NCI-H187 (cell line): ENCODE data around the gene MED23.

Experiments
- DNase-seq, 2 experiments: peaks; one replicate each; lab custom pipeline; 2025; lab: John Stamatoyannopoulos, UW

The MED23 gene

DNA sequence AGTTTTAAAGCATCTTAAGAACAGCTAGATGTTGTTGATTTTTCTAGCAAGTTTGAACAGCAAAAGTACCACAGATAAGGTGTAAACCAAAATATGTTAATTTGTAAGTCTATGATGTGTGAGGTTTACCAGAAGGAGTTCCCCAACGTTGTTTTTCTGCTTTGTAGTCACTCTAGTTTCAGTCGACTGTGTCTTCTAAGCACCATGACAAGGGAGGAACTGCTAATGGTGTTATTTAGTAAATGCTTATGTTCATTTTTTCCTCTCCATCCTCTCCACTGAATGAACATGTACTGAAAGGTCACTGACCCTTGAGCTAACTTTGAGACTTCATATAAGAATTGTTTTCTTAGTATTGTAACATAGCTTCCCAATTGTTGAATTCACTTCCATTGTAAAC, 12.1 kb upstream of the MED23 start:
- no peak for DNase-seq

DNA sequence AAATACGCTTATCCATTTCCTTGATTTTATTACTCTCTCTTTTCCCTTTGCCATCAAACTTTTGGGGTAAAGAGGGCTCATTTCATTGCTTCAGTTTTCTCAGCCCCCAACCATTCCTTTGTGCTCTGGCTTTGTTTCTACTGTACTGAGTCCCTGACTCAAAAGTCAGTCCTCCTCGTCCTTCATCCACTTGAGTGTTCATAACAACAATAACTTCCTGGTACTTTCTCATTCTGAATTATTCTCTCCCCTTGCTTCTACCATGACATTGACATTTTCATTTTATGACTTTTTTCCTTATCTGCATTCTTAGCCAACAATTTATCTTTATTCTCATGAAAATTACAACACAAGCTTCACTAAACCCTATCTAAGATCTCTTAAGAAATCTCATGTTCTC, 10.0 kb upstream of the MED23 start:
- DNase-seq: no peak

DNA sequence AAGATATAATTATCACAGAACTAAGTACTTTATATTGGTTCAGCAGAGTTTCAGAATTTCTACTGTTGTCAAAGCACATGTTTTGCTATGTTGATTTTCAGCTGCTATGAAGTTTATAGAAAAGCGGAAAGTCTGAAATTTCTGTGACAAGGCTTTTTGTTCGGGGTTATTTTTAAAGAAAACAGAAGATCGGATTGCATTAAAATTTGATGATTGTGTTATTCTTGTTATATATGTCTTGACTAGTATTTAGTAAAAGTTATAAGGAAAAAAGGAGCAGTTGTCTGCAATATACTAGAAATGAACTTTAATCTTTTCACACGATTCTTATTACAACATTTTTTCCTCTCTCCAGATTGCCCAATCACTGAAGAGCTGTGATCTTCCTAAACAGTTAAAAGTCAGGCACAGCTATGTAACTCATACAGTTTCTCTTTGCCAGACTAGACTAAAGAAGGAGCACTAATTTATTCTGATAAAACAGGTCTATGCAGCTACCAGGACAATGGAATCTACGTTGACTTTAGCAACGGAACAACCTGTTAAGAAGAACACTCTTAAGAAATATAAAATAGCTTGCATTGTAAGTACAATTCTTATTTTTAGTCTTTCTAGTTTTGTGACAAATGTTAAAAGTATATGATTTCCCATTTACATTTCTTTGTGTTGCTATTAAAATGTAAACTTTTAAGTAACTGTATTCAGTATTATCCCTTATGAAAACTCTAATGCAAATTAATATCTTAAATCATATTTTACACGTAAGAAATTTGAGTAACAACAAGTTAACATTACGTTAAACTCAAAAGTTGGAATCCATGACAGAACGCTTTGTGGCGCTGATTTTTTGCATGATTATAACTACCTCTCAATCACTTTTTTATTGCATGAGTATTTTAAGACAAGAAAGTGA, 9.1 kb upstream of the MED23 start, which contains the start of gene ENPP3:
TSS of gene ENPP3 (plus strand) at position 423 of the 913 bp plus-strand sequence. CDS start at position 506, 83 bp downstream.
- no peak for DNase-seq

DNA sequence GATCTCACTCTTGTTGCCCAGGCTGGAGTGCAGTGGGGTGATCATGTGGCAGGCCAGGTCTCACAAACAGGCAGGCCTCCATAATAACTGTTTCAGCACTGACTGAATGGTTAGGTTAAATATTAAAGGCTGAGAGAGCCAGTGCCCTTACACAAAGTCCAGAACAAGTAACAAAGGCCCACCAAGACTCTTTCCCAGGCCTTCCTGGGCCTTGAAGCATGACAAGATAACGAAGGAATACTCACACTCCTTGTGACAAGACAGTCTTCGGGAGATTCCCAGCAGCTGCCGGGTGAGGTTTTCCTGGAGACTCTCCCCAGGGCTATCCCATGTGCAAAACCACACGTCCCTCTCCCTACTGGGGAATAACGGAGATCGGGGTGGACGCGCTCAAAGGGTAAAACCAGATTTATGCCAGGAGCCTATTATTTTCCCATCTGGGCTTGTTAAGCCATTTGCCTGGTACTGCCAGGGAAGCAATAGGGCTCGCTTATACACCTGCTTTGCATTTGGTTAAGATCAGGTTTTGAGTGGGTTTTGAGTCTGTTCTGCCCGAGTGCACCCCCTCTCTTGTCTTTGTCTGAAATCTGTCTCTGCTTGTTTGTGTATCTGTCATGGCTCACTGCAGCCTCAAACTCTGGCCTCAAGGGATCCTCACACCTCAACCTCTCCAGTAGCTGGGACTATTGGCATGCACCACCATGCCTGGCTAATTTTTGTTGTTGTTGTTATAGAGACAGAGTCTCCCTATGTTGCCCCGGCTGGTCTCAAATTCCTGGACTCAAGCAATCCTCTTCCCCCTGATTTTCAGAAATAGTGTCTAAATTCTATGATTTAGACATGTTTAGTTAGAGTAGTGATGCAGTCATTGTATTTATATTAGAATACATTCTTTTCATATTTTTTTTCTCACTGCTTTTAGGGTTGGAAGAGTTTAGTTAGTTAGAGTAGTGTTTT, 7.6 kb upstream of the MED23 start:
- DNase-seq: no peak

DNA sequence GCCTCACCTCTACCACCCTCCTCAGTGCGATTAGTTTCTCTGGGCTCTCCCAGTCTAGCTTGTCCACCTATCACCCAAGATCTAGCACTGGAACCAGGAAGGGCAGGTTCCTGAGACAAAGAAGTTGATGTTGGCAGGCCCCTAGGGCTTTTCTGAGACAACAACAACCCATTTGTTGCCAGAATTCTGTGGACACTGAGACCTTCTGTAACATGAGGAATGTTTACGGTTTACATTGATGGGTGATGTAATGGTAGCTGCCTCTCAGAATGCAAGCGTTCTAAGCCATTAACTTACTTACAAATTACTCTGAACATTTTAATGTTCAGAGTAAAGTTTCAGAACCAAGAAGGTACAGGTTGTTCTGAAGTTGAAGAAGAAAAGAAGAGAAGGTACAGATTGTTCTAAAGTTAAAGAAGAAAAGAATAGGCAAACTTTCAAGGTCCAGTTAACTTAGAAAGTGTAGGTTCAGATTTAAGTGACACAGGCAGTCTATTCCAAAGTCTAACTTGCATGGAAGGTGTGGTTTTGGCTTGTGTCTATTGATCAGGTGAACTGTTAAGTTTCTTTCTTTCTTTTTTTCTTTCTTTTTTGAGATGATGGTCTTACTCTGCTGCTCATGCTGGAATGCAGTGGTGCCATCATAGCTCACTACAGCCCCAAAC, 3.7 kb upstream of the MED23 start:
- no peak for DNase-seq

DNA sequence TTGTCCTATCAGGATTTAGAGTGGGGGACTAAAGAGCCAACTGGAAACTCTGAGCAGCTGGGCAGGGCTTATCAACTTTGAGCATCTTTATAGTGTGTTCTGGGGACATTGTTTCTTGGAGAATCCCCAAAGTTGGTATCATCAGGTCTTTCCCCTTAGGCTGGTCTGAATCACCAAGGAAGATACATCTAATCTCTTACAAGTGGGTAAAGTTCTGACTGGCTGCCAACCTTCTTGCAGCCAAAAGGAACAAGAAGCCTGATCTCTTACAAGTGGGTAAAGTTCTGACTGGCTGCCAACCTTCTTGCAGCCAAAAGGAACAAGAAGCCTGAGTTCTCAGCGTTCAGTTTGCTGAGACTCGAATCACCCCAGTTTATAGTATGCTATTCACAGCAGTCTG, 1.6 kb upstream of the MED23 start:
- DNase-seq: no peak

DNA sequence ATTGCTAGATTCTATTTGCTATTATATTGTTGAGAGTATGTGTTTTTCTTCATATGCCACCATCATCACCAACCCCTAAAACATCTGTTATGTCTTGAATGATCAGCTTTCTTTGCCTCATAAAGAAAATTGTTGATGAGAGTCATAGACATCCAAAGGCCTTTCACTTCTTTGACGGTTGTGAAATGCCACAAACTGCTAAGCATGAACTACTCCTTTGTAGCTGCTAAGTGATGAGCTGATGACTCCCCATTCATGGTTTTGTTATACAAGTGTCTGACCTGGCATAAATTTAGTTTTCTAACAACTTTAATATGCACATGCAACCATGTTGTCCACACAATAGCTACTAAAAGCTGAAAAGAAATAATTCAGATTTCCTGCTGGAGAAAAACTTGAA, 684 bp upstream of the MED23 start:
- no peak for DNase-seq

DNA sequence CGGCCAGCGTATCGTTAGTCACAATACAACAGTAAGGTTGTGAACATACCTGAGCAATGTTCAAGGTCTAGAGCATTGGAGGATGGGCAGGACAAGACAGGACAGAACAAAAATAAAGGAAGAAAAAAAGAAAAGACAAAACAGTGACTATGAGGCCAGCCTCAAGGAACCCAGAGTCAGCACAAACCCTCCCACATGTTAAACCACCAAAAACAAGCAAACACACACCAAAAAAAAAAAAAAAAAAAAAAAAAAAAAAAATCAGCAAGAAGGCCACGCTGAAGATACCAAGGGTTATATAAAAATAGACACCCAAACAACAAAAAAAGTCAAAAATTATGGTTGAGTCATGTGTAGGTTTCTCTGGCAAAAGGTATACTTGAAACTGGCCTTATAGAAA, 12.8 kb downstream of the MED23 start:
- DNase-seq: no peak

DNA sequence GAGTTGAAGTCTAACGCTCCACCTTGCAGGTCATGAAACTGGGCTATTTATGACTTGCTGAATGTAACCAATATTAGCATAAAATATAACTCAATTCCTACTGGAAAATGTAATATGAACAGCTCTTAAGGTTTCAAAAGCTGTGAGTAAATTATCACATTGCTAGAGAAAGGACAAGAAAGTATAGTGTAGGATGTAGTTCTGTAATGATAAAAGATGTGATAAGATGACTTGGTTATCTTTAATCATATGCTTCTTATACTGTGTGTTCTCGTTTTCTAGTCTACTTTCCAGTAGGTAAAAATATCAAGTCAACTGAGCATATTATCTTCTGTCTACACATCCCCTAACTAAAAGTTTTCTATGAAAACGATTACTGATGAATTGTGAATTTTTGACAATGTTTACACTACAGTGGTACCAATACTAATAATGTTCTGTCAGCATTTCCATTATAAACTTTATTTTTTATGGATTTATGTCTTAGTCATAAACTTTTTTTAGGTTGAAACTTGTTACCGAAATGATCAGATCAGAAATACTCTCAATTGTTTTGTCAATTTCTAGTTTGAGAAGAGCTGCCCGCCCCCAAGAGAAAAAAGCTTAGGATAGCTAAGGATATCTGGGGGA, 14.6 kb downstream of the MED23 start:
- no peak for DNase-seq

DNA sequence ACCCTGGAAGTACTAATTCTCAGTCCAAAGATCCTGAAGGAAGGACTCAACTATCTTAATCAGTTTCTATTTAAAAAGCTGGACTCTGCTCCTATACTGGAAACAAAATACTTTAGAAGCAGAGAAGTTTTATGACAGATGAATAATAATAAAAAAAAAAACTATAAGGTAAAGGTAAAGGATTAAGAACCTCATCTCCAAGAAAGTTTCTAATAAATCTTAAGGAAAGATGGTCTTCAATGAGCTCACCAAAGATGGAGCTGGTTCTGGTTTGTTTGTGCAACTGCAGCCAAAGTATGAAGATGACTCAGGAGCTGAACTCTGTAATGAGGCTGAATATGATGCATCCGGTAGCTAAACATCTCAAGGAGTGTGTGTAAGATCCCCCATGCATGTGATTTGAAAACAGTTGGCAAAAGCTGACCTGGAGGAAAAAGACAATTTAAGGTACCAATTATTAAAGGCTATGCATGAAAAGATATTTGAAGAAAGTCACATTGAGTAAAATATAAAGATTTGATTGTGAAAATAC, 25.2 kb downstream of the MED23 start:
- no peak for DNase-seq

DNA sequence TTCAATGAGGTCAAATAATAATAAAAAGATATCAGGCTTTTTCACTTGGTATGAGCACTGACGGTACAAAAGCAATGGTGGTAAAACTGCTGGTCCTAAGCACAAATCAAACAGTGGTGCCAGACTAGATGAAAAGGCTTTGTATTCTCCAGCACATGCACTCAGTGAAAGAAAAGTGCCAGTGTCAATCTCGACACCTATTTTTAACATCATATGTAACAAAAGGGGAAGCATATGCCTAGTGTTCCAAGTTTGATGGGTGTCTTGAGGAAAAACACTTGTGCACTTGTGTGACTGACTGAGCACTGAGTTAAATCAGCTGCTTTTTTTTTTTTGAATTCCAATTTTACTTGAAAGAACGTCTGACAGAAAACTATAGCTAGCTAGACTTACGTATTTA, 27.3 kb downstream of the MED23 start:
- no peak for DNase-seq

DNA sequence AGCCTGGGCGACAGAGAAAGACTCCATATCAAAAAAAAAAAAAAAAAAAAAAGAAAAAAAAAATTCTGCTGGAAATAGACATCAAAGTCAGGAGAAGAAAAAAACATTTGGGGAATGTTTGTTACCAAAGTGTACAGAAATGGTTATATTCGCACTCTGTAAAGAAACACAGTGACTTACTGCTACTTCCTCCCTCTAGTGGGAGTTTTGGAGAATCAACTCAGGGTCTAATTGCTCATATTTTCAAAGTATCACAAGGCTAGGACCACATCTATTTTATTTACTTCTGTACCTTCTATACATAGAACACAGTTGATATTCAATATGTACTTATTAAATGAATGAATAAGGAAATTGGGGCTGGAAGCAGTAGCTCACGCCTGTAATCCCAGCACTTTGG, 30.6 kb downstream of the MED23 start:
- no peak for DNase-seq

DNA sequence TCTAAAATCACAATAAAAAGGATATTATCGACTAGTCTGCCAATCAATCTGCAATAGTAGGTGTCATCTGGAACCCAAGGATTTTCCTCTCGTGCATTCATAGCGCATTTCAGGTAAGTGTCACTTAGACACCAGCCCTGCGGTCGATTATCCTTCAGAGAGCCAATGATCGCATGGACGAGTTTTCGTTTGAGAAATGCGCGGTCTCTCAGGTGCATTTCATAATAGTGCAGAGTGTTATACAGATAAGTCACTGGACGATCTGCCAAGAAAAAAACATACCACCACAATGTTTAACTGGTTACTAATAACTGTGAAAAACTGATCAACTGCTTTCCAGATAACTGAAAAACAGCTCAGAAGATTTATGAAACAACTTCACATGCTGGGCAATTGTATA, 34.0 kb downstream of the MED23 start:
- no peak for DNase-seq

DNA sequence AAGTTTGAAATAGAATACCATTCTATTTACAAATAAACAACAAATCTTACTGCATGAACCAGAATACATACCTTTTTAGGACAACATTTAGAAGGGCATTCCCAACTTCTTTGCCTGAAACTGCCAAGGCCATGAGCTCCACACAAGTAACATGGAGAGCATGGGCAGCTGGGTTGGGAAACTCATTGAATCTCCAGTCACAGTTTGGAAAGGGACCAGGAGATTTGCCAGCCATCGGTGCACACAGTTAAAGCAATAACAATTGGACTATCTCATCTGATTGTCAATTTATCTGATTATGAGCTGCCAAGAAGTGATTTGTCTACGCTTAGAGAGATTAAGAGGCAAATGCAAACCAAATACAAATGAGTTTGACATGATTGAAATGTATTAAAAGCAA, 35.1 kb downstream of the MED23 start:
- DNase-seq: no peak

DNA sequence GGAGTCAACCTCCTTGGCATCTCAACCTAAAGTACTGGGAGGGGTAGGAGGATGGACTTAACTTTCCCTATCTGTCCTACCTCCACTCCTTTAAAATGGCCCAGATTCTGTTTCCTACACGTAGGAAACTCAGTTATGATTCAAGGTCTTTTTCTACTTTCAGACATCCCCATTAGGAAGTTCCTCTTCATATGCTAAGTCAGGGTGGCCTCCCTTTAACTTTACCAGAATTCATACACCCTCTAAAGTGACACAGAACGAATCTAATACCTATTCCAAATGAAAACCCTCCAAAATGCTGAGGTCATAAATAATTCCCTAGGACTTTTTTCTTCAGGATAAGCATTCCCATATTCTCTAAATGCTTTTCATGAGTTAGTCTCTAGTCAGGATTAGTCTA, 39.4 kb downstream of the MED23 start:
- no peak for DNase-seq

DNA sequence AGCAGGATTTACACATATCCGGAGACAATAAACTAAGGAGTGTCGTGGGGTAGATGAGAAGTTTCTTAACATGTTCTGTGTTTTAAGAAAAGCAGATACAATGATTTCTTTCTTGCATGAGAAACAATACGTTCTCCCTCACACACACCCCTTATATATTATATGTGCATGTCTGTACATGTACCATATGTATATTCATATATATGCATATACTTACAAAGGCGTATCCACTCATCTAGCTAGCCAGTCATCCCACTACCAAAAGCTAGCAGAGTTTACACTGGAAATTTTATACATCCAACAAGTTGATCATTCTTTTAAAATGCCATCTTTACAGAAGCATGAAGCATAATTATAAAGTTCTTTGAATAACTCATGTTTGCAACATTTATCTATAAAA, 40.1 kb downstream of the MED23 start:
- DNase-seq: no peak

DNA sequence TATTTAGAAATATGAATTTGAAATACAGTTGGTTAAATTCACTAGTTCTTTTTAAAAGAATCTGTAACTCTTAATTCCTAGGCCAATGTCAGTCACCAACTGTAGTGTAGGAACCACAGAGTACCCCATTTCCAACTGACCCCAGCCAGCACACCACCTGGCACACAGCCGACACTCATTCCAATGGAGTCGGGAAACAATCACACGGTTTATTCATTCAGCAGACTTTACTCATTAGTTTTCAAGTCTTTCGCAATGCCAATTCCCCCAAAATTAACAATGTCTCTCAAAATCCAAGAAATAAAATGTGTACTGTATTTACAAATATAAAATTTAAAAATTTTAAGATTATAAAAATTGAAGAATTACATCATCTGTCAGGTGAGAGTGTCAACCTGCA, 41.5 kb downstream of the MED23 start:
- DNase-seq: no peak

DNA sequence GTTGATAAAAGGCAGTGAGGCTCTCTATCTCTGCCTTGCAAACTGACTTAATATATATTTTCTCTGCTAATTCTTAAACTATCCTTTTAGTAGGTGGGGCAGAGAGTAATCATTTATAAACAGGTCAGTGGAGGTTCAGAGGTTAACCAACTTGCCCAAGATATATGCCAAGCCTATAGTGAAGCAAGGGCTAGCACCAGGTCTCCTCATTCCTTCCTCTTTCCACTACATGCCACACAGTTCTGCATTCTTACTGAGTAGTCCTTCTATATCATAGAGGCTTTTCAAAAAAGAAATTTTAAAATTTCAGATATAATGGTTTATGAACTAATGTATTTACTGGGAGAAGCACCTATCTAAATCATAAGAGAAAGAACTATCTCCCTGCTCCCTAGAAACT, 46.5 kb downstream of the MED23 start:
- no peak for DNase-seq

DNA sequence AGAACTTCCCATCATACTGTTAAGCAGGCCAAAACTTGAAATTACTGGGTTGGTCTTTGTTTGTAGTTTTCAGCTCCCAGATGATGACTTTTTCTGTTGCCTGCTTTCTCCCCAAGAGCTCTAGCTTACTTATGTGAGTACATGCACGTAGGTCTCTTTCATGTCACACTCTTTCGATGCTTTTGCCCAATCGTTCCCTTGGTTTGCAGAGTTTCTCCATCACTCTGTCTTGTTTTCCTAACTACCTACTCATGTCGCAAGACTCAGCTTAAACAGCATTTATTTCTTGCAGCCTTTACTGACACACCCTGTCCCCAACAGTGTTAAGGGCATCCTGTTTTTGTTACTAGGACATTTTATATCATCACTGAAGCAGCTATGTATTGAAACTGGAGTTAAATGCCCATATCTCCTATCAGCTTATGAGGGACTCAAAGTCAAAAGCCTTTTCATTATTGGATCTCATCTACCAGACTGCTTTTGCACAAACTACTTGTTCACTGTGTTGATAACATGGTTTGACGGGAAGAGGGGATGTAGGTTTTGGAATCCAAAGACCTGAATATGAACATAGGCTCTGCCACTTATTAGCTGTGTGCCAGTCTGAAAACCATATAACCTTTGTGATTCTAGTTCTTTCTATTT, 52.1 kb downstream of the MED23 start:
- DNase-seq: no peak

DNA sequence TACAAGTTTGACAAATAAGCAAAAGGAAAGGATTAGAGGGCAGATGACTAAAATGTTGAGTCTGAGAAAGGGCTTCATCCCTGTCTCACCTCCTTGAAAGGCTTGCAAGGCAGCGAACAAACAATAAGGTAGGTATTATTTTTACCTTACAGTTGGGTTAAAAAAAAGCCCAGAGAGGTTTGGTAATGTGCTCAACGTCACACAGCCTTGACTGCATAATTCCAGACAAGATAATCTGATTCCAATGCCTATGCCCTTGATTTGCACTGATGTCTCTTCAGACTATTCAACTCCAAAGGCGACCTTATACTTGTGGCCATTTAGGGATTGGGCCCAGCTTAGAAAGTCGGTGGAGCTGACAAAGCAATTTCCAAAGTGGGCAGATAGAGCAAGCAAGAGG, 53.4 kb downstream of the MED23 start:
- DNase-seq: no peak

DNA sequence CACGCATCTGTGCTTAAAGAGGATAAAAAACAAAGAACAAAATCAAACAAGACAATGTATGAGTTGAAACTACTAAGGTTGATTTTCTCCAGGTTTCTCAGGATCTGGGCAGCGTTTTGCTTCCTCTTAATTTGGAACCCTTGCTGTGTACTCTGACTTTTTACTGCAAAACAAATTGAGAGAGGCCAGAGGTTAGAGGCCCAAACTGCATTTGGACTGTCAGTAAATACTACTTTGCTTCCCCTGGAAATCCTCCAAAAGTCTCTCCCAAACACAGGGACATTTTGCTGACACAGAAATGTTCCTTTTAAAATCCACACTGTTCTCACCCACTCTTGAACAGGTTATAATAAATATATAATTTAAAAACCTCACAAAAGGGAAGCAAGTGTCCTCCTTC, 53.9 kb downstream of the MED23 start:
- DNase-seq: no peak
